Activated CD8-positive, alpha-beta memory T cell treated with anti-CD3 and anti-CD28 coated beads for 24 hours (primary cell): ENCODE results near the gene ANKRD31.
"Not testable (repeated sequence)": the region's sequence is repeated elsewhere in the genome, so short reads cannot be mapped to it uniquely, and the experiment has no call there.

ENCODE experiments used
- DNase-seq: peaks from one replicate; pipeline ENCODE4 v3.0.0-alpha.2; 2020

ANKRD31 gene, protein sequence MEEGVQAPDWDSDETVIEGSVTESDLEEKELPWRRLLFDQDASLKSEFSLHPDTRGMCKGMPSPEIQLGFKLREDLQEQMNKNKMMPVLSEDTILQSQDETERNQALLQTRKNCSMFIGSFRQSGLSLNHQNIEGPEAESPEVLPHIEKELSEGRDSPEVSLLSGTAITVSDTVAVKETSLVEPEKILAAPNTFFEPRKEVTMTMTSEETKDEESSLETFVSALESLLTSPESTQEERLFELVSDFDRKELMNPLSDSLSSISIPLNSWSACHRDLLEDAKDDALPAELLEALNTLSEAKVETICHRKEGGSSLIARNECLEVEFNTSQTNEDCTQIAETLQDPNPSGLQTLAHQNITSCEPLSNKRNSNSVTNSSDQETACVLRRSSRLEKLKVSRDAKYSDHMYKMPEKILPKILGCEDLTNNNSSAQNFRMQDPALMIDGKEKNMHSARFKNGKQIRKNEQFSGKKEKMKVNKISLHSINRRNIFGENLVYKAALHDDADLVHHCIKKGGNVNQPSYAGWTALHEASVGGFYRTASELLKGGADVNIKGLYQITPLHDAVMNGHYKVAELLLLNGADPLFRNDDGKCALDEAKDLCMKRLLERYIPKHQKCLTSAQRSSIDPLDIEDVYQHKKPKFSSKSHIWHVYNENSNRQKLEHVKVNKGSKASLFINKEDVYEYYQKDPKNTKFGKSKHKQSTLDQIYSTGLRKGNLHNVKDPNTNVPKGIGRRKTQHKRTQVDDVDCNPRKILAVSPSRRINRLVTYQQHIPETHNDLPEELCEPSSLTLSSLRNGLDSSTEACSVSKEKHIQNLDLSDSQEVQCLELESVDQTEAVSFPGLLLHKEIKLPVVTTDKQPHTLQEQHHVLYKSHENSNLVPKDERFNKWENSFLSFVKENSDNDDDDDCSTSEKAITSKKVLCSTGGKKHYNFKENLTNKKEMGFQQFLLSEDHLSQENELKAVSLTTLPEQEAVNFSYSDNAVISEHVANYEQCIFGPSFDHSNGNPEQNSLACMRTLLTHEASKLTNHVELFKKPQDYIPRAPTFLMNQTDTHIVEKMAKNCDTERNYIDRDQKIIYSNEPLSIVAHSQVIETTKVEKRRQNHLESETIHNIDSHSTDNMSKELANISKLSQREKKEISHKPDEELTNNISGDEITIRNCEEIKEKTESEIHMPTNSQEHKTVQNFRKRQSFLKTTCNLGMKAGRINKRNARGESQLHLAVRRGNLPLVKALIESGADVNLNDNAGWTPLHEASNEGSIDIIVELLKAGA (N-terminal part only)

GRCh38 chr5:75236322-75237316, at the start of gene ANKRD31:
Gene ANKRD31, minus strand, starts transcription at chr5:75236878. Its CDS starts 192 bp downstream, at chr5:75236686.
- peak; percentile 95 for DNase-seq

GRCh38 chr5:75286211-75286773, 49.6 kb upstream of the ANKRD31 start:
- no peak for DNase-seq

DNA sequence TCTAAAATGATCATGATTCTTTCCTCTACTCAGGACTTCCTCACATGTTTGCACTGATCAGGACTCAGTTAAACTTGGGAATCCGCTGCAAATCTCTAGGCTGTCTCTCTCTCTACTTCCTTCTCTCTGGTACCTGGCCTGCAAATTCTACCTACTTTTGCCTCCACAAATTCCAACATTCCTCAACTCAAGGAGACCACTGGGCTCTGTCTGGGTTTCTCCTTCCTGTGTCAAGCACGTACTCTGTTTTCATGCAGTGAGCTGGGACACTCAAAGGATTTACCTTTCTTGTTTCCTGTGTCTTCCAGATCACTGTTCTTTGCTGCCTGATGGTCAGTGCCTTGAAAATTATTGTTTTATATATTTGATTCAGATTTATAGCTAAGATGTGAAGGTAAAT, 45.9 kb upstream of the ANKRD31 start:
- DNase-seq: no peak

DNA sequence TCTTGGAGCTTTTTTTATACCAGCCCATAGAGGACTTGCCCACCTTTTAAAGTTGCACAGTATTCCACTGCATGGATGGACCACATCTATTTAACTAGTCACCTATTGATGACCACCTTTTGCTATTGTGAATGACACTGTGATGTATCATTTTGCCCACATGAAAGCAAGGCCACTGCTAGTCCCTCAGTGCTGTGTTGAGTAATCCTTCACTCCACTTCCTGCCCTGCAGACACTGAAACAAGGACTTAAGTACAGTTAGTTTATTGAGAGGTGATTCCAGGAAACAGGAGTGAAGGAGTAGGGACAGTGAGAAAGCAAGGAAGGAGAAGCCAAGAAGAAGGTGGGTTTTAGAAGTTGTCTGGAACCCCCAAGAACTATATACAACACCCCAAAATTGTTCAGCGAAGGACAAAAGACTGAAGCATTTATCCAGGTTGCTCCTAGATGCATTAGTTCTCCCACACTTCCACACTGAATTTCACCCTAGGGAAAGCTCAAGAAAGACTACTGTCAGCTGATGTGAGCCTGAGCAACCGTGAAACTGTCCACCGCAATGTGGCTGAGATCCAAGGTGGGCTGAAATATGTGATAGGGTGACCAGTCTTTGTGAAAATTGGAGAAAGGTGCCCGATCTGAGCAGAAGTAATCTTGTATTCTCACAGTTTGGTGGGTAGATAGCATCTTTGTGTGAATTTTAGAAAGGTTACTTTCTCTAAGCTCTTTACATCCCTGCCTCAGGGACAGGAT, 45.2 kb upstream of the ANKRD31 start:
- DNase-seq: no peak

DNA sequence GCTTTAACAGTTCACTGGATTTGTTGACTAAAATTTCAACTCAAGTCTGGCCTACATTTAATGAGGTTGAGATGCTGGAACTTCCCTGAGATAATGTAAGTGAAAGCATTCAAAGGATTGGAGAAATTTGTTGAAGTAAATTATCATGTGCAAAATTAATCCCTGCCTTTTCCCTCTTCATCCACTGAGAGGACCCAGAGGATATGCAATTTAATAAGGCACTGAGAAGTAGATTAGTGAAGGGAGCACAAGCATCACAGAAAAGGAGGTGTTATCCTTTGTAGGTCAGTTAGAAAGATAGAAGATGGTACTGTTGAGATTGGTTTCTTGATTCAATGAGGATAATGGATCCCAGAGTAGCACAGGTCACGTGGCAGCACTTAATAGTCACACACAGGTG, 42.6 kb upstream of the ANKRD31 start:
- DNase-seq: no peak

- no peak for DNase-seq
These were observed 40.8 kb upstream of the ANKRD31 start for GRCh38 chr5:75277463-75277862.

DNA sequence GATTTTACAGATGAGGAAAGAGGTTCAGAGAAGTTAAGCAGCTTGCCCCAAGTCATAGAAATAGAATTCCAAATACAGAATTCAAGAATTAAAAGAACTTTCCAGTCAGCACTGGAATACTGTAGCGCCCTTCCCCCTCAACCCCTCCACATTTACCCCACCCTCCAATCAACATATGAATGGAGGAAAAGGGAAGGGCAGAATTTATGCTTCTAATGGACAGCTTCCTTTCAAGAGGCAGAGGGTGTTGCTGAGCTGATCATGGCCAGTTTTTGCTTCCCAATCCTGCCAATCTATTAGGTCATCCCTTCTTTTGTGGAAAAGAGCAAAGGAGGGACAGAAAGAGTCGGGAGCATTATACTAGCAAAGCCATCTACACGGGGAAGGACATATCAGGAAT, 39.1 kb upstream of the ANKRD31 start:
- no peak for DNase-seq

- no peak for DNase-seq
These were observed 38.5 kb upstream of the ANKRD31 start for GRCh38 chr5:75275147-75275546.

DNA sequence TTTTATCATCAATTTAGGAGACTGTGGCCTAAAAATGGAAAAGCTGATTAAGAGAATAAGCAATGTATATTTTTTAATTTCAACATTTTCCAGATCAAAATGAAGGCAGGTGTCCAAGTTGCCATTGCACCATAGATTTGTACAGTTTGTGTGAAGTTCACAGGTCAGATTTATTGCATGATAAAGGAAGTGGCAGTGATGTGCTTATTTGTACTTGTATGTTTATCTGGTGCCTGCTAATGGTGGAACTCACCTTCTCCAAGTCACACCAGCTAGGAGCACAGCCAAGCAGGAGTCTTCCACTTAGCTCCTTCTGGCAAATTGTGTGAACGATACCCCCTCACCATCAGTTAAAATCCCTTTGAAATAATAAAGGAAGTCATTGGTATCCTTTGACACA, 37.8 kb upstream of the ANKRD31 start:
- DNase-seq: no peak

GRCh38 chr5:75270605-75271004, 33.9 kb upstream of the ANKRD31 start:
- DNase-seq: not testable (repeated sequence)

- DNase-seq: no peak
These were observed 29.1 kb upstream of the ANKRD31 start for GRCh38 chr5:75265731-75266130.

DNA sequence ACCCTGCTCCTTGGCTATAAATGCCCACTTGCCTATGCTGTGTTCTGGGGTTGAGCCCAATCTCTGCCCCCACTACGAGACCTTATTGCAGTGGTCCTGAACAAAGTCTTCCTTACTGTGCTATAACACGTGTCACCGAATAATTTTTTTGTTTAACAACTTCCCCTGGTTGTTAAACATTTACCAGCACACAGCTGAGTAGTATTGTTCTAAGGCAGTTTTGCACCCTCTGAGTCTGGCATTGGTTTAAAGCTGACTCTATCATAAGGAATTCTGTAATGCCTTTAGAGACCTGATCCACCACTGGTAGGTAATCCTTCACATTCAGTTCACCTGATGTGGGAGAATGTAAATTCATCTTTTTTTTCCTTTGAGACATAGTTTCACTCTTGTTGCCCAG, 25.6 kb upstream of the ANKRD31 start:
- no peak for DNase-seq

DNA sequence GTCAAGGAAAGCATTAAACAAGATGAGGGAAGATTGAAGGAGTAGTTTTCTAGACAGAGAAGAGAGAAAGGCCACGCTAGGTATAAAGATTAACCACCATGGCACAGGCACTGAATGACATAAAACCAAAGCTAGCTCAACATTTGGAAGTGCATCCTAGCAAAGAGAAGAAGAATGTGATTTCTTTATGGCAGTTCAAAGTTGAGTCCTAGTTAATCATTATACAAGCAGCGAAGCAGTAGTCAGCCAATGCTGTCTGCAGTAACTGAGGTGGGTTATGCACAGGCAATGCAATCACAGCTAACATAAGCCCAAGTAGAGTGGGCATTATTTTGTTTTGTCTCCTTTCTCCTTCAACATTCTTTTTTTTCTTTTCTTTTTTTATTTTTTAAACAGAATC, 24.0 kb upstream of the ANKRD31 start:
- no peak for DNase-seq

- not testable (repeated sequence) for DNase-seq
These were observed 13.8 kb upstream of the ANKRD31 start for GRCh38 chr5:75250452-75250851.

DNA sequence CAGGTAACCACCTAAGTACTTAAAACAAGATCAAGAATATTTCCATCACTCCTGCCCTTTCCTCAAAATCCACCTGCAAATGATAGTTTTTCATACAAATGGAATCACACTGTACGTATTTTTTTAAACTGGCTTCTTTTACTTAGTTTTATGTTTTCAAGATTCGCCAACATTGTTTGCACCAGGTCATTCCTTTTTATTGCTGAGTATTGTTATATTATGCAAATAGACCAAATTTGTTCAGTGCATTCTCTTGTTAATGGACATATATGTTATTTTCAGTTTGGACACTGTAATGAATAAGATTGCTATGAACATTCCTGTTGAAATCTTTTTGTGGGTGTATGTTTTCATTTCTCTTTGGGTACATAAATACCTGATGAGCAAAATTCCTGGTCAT, 8.3 kb upstream of the ANKRD31 start:
- DNase-seq: no peak

GRCh38 chr5:75243510-75243909, 6.8 kb upstream of the ANKRD31 start:
- no peak for DNase-seq

DNA sequence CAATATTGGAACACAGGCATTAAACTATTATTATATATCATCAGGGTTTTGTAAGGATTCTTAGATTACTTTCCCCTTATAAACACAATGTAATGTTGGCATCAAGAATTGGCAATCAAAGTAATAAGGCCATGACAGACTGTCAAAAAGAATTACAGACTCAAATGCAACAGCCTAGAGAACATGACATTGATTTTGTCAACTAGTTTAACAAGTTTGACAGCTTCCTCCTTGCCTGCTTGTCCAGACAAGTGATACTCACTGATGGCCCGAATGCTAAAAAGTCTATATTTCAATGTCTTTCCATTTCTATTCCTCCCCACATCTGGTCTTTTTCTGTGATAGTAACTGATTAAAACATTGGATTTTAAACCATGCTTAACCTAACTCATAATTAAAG, 6.4 kb upstream of the ANKRD31 start:
- no peak for DNase-seq

GRCh38 chr5:75242067-75242466, 5.4 kb upstream of the ANKRD31 start:
- no peak for DNase-seq

DNA sequence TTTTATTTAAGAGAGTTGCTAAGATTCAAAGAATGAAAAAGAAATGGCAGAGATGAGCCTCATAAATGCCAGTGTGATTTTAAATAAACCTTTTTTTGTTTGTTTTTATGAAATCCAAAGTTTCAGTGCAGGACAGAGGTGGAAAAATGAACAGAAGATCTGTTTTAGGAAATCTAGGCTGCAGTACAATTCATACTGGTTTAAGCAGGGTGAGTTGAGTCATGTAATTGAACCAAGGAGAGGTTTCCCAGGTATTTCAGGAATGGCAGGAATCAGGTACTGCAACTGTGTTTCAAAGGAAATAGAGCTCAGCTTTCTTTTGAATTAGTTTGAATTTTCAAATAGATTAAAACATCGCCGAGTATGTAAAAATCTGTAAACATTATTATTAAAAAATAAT, 3.0 kb upstream of the ANKRD31 start:
- DNase-seq: no peak

DNA sequence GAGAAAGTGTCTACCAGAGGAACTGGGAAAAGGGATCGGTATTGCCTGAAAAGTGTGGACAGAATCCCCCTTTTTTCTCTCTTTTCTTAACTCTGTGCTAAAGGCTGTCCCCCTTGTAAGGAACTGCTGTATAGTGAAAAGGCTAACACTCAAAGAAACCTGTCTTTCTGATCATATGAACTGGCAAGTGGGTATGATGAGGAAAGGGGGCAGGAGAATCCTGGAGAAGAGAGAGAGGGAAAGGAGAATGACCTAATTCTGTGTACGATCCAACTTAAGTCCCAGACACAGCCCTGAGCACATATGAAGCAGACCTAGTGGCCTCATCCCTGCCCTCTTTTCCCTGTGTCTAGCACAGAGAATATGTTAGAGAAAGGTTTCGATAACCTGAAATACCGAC, 967 bp downstream of the ANKRD31 start:
- no peak for DNase-seq

DNA sequence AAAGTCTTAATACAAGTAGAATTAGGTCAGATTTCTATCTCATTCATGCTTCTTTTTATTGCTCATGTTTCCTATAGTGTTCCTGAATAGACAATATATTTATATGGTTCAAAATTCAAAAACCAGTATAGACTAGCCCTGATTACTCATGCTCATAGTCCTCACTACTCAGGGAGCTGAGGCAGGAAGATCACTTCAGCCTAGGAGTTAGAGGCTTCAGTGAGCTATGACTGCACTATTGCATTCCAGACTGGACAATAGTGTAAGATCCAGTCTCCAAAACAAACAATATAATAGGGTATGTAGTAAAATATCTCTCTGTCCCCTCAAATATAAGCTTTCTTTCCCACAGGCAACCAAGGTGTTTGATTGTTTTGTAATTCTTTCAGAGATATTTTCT, 2.4 kb downstream of the ANKRD31 start:
- DNase-seq: no peak
